ENCODE results near the gene ASXL1. TPM values are rescaled to one million over a fixed set of nuclear protein-coding genes. Genes with fewer than 3 reads are reported as not detected.

The ASXL1 gene
- polyA plus RNA-seq, 1 donor (not counting 4 experiments of a cell fraction or from before 2014, with no cell fraction given) = 20.0 TPM

DNA sequence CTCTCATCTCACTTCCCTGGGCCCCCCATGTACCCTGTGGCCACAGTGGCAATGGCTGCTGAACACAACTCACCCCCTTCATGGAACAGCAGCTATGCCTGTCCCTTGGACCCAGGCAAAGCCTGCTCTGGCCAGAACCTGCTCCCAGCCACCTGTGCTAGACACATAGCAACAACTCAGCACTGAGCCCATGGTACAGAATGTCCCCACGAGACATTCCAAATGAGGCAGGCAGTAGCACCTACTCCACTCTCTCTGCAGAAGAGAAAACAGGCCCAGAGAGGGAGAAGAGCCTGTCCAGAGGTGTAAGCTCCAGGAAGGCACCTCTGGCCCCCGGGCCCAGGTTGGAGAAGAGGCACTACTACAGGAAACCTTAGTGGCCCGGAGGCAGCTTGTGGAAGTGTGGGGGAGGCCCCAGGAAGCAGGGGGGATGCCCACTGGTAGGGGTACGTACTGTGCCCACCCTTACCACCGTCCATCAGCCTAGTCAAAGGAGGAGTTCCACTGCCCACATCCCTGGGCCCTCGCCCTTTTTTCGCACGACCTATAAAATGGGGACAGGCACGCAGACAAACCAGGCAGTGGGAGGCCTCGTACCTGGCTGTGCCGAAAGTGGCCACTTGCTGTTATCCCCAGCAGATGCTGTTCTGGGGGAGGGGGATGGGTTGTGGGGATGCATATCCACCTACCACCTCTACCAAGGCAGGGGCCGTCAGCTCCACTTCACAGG is 97.2 kb downstream of the ASXL1 start:
- dilution Hi-C loops (cut with MboI; ENCODE audit: extremely low pct_ligation_motif_present, low sequenced_read_pairs) = no loop called here
- no peaks in the 10 kb centered on the region for H4K20me1 ChIP-seq (ENCODE audit: control insufficient read depth, extremely low read depth, insufficient read depth, low read length)
- no peak for FAIRE-seq

DNA sequence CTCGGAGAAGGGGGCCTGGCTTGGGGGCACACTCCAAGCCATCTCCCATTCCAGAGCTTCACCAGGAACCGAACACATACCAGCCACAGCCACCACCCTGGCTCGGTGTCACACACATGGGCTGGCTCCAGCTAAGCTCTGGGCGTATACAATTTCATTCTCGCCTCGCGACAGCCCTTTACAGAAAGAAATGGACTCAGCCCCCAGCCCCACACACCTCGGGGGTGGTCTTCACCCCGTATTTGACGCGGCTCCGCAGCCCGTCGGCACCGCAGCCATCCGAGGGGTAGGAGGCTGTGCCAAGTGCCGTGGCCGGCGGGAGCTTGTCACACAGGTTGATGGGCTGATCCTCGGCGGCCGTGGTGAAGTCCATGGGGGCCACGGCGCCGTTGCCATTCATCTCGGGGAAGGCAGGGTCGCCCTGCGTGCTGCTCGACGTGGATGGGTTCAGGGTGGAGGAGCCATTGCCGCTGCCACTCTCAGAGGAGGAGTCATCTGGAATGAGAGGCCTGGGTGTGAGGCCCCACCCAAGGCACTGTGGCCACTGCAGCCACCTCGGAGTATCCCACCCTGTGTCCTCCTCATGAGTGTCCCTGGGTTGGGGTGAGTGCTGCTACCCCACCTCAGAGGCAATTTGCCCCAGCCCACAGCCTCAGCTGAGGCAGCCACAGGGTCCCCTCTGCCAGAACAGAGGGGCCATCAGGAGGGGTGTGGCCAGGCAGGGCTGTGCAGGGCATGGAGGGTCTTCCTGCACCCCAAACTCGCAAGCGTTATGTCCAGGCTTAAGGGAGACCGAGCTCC is 98.0 kb downstream of the ASXL1 start:
- Histone ChIP-seq H3K4me1 (ENCODE audit: control insufficient read depth, extremely low read depth, insufficient read depth, low read length) (no peaks in the 10 kb centered on the region), H3K4me3 (ENCODE audit: control insufficient read depth in 2 of 3, extremely low read depth in 1 of 3, insufficient read depth in 2 of 3, low read depth in 1 of 3, low read length in 3 of 3) (no peak overlapping the region), H3K27ac (ENCODE audit: control insufficient read depth, insufficient read depth, low read length) (no peak overlapping the region), H3K4me2 (ENCODE audit: control insufficient read depth, extremely low read depth, insufficient read depth, low read depth, low read length) (no peak overlapping the region), H4K20me1 (ENCODE audit: control insufficient read depth, extremely low read depth, insufficient read depth, low read length) (no peaks in the 10 kb centered on the region), H3K27me3 (ENCODE audit: control insufficient read depth, extremely low read depth, insufficient read depth, low read length) (no peaks in the 10 kb centered on the region), H3K9me1 (ENCODE audit: control insufficient read depth, extremely low read depth, insufficient read depth, low read length) (no peaks in the 10 kb centered on the region), H3K79me2 (ENCODE audit: control insufficient read depth, insufficient read depth, low read length) (no peaks in the 10 kb centered on the region), H3K36me3 (ENCODE audit: control insufficient read depth in 2 of 2, extremely low read depth in 1 of 2, insufficient read depth in 2 of 2, low read length in 2 of 2) (peaks cover 0 to 2% of the 10 kb centered on the region in 2 experiments), H3K9me3 (ENCODE audit: control insufficient read depth, low read depth, low read length) (no peaks in the 10 kb centered on the region), H2AFZ (ENCODE audit: control insufficient read depth, low read length) (no peak overlapping the region), H3K9ac (ENCODE audit: control insufficient read depth, extremely low read depth, insufficient read depth, low read length) (no peak overlapping the region)
- FAIRE-seq (no peak), DNase-seq (ENCODE audit: low read depth, low spot score) (no peak)
- dilution Hi-C loops (cut with MboI; ENCODE audit: extremely low pct_ligation_motif_present, low sequenced_read_pairs) = no loop called here
- TF ChIP-seq EZH2 (IDR thresholded peaks at IDR 0.05; ENCODE audit: low read length) = no peak
- TF ChIP-seq, protein P1, sequence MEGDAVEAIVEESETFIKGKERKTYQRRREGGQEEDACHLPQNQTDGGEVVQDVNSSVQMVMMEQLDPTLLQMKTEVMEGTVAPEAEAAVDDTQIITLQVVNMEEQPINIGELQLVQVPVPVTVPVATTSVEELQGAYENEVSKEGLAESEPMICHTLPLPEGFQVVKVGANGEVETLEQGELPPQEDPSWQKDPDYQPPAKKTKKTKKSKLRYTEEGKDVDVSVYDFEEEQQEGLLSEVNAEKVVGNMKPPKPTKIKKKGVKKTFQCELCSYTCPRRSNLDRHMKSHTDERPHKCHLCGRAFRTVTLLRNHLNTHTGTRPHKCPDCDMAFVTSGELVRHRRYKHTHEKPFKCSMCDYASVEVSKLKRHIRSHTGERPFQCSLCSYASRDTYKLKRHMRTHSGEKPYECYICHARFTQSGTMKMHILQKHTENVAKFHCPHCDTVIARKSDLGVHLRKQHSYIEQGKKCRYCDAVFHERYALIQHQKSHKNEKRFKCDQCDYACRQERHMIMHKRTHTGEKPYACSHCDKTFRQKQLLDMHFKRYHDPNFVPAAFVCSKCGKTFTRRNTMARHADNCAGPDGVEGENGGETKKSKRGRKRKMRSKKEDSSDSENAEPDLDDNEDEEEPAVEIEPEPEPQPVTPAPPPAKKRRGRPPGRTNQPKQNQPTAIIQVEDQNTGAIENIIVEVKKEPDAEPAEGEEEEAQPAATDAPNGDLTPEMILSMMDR (optimal IDR thresholded peaks at IDR 0.05 in 1 of 3, IDR thresholded peaks at IDR 0.05 in 1 of 3, conservative IDR thresholded peaks at IDR 0.05 in 1 of 3; ENCODE audit: extremely low read depth in 1 of 3, insufficient read depth in 2 of 3, low read length in 3 of 3) = no peak

More for the DNA sequence above, 97.2 kb downstream of the ASXL1 start:
- H3K9ac ChIP-seq (ENCODE audit: control insufficient read depth, extremely low read depth, insufficient read depth, low read length) = no peak overlapping the region
- no peaks in the 10 kb centered on the region for H3K4me1 ChIP-seq (ENCODE audit: control insufficient read depth, extremely low read depth, insufficient read depth, low read length)
- no peak overlapping the region for H2AFZ ChIP-seq (ENCODE audit: control insufficient read depth, low read length)
- TF ChIP-seq EZH2 (IDR thresholded peaks at IDR 0.05; ENCODE audit: low read length) = no peak
- TF ChIP-seq, protein P1 (optimal IDR thresholded peaks at IDR 0.05 in 1 of 3, IDR thresholded peaks at IDR 0.05 in 1 of 3, conservative IDR thresholded peaks at IDR 0.05 in 1 of 3; ENCODE audit: extremely low read depth in 1 of 3, insufficient read depth in 2 of 3, low read length in 3 of 3) = no peak
- H3K4me3 ChIP-seq (ENCODE audit: control insufficient read depth in 2 of 3, extremely low read depth in 1 of 3, insufficient read depth in 2 of 3, low read depth in 1 of 3, low read length in 3 of 3) = no peak overlapping the region
- no peaks in the 10 kb centered on the region for H3K27me3 ChIP-seq (ENCODE audit: control insufficient read depth, extremely low read depth, insufficient read depth, low read length)
- H3K9me1 ChIP-seq (ENCODE audit: control insufficient read depth, extremely low read depth, insufficient read depth, low read length) = no peaks in the 10 kb centered on the region
- H3K36me3 ChIP-seq (ENCODE audit: control insufficient read depth in 2 of 2, extremely low read depth in 1 of 2, insufficient read depth in 2 of 2, low read length in 2 of 2) = peaks cover 0 to 2% of the 10 kb centered on the region in 2 experiments
- H3K27ac ChIP-seq (ENCODE audit: control insufficient read depth, insufficient read depth, low read length) = no peak overlapping the region
- no peaks in the 10 kb centered on the region for H3K79me2 ChIP-seq (ENCODE audit: control insufficient read depth, insufficient read depth, low read length)
- no peak for DNase-seq (ENCODE audit: low read depth, low spot score)
- no peak overlapping the region for H3K4me2 ChIP-seq (ENCODE audit: control insufficient read depth, extremely low read depth, insufficient read depth, low read depth, low read length)
- no peaks in the 10 kb centered on the region for H3K9me3 ChIP-seq (ENCODE audit: control insufficient read depth, low read depth, low read length)

Measured in keratinocyte (primary cell).